CD4-positive, alpha-beta memory T cell (primary cell): ENCODE results near the gene CIRBP. TPM values are rescaled to one million over a fixed set of nuclear protein-coding genes. Genes with fewer than 3 reads are reported as not detected.

ENCODE experiments used
- CTCF ChIA-PET: fragments of 350-600 bp; sonication (Branson Sonifier 250); formaldehyde crosslinking; loops from one replicate; lab custom pipeline; 2021; ENCODE audit warnings: inconsistent platforms; ENCODE audit not compliant: partially characterized antibody; lab: Charles Lee
- POLR2A ChIA-PET: fragments of 350-600 bp; sonication (Branson Sonifier 250); formaldehyde crosslinking; loops from one replicate; lab custom pipeline; 2021; ENCODE audit not compliant: partially characterized antibody; lab: Charles Lee
- DNase-seq, 5 donors: peaks; one replicate each; pipeline versions ENCODE4 v3.0.0 to v3.0.0-alpha.2; 2020 to 2022; ENCODE audit warnings: mixed read lengths in 1 of 5
- H3K27ac ChIP-seq: one replicate; pipeline ENCODE4 v1.7.0; 2013; ENCODE audit warnings: low read depth, low read length
- H3K27me3 ChIP-seq: 2 replicates; pipeline ENCODE4 v1.7.0; 2013; ENCODE audit warnings: mild to moderate bottlenecking, low read length, moderate library complexity; ENCODE audit not compliant: insufficient read depth
- H3K36me3 ChIP-seq: 2 replicates; pipeline ENCODE4 v1.7.0; 2013; ENCODE audit warnings: mild to moderate bottlenecking, low read length, moderate library complexity; ENCODE audit not compliant: insufficient read depth
- H3K4me1 ChIP-seq: 2 replicates; pipeline ENCODE4 v1.7.0; 2013; ENCODE audit warnings: mild to moderate bottlenecking, low read length, moderate library complexity; ENCODE audit not compliant: insufficient read depth
- H3K4me3 ChIP-seq, 2 donors: one replicate each; pipeline ENCODE4 v1.7.0; 2013; ENCODE audit warnings: low read length in 2 of 2, mild to moderate bottlenecking in 1 of 2
- H3K9me3 ChIP-seq, 2 donors: one replicate each; pipeline ENCODE4 v1.7.0; 2013; ENCODE audit warnings: low read length in 2 of 2, control low read depth in 1 of 2; ENCODE audit not compliant: control insufficient read depth in 1 of 2
- H3K27ac Mint-ChIP-seq, 7 donors: one replicate each; pipeline ENCODE4 v1.8.0; 2020 to 2021; ENCODE audit warnings: mixed read lengths in 7 of 7, mild to moderate bottlenecking in 6 of 7, inconsistent platforms in 3 of 7, moderate library complexity in 3 of 7
- H3K27me3 Mint-ChIP-seq, 2 donors: one replicate each; pipeline ENCODE4 v1.8.0; 2020 to 2021; ENCODE audit warnings: mixed read lengths in 2 of 2
- H3K36me3 Mint-ChIP-seq, 2 donors: one replicate each; pipeline ENCODE4 v1.8.0; 2020 to 2021; ENCODE audit warnings: mixed read lengths in 2 of 2, inconsistent platforms in 1 of 2, mild to moderate bottlenecking in 1 of 2
- H3K4me1 Mint-ChIP-seq, 4 donors: one replicate each; pipeline ENCODE4 v1.8.0; 2020 to 2021; ENCODE audit warnings: mixed read lengths in 4 of 4, mild to moderate bottlenecking in 1 of 4
- H3K4me3 Mint-ChIP-seq, 8 donors: one replicate each; pipeline ENCODE4 v1.8.0; 2020 to 2021; ENCODE audit warnings: mixed read lengths in 8 of 8, mild to moderate bottlenecking in 7 of 8, moderate library complexity in 6 of 8, inconsistent platforms in 3 of 8
- H3K9me3 Mint-ChIP-seq, 8 donors: one replicate each; pipeline ENCODE4 v1.8.0; 2020 to 2021; ENCODE audit warnings: mixed read lengths in 8 of 8, mild to moderate bottlenecking in 5 of 8, inconsistent platforms in 3 of 8, moderate library complexity in 1 of 8
- intact Hi-C: fragments of 100-400 bp; cut with micrococcal nuclease; formaldehyde crosslinking; loops from one replicate; pipeline ENCODE4 v1.15.1; 2023
- polyA plus RNA-seq, 2 donors: library from polyadenylated mRNA; unstranded; fragments of 300-500 nt; fragmentation: Illumina TruSeq; gene quantifications; one replicate each; pipeline ENCODE4 v1.2.3, GENCODE V29; 2021
- total RNA-seq, 2 experiments: library from RNA; stranded (reverse); gene quantifications; one replicate each; pipeline ENCODE4 v1.2.3, GENCODE V29; 2021

Gene CIRBP
- total and polyA plus RNA-seq, 4 experiments from 2014 or later = 160 to 638 (median 416) TPM

GRCh38 chr19:1239796-1240737, 29.1 kb upstream of the CIRBP start:
- peak overlapping the region; percentile 38 for H3K27ac ChIP-seq
- H3K36me3 ChIP-seq = no peaks in the 10 kb centered on the region
- Mint-ChIP-seq H3K36me3 (peaks cover 0 to 5% of the 10 kb centered on the region in 2 donors), H3K27me3 (peaks cover 6 to 10% of the 10 kb centered on the region in 2 donors), H3K4me1 (peaks cover 12 to 52% (median 33%) of the 10 kb centered on the region in 4 donors), H3K27ac (peak overlapping the region; percentile 75 to 98 (median 88)), H3K9me3 (peaks cover 0 to 3% (median 0%) of the 10 kb centered on the region in 8 donors), H3K4me3 (peak overlapping the region; percentile 43 to 94 (median 74))
- H3K4me1 ChIP-seq = peaks cover 53% of the 10 kb centered on the region
- no peaks in the 10 kb centered on the region for H3K27me3 ChIP-seq
- intact Hi-C loops = loop anchor here (2.0 to 10.0 kb wide), 3 partner anchors 48 to 445 kb away; partner anchors contain the start of genes GPX4 and PTBP1
- DNase-seq = peak; percentile 92 to 94 (median 94)
- ChIA-PET CTCF (interaction anchor here (1.0 to 2.4 kb wide), 4 partner anchors 21 to 256 kb away, joined by 3 to 10 read pairs (median 4); partner anchors contain the start of genes CIRBP and WDR18), POLR2A (interaction anchor here (0.5 to 10.1 kb wide), 6 partner anchors 24 to 256 kb away, joined by 3 to 650 read pairs (median 4); partner anchors contain the start of genes CIRBP and CNN2)
- no peaks in the 10 kb centered on the region for H3K9me3 ChIP-seq
- peak overlapping the region in 1 of 2 donors; percentile 59 for H3K4me3 ChIP-seq

GRCh38 chr19:1240925-1241324, 28.2 kb upstream of the CIRBP start:
- Mint-ChIP-seq H3K4me1 (peaks cover 12 to 52% (median 33%) of the 10 kb centered on the region in 4 donors), H3K27ac (peak overlapping the region; percentile 37 to 99 (median 98)), H3K9me3 (peaks cover 0 to 3% (median 0%) of the 10 kb centered on the region in 8 donors), H3K36me3 (peaks cover 0 to 5% of the 10 kb centered on the region in 2 donors), H3K27me3 (peaks cover 6 to 10% of the 10 kb centered on the region in 2 donors), H3K4me3 (peak overlapping the region; percentile 36 to 95 (median 92))
- intact Hi-C loops = loop anchor here (1.0 to 10.0 kb wide), 4 partner anchors 49 to 446 kb away; partner anchors contain the start of genes GPX4 and PTBP1
- peak overlapping the region; percentile 72 for H3K27ac ChIP-seq
- CTCF ChIA-PET = interaction anchor here (1.0 to 2.4 kb wide), 4 partner anchors 20 to 257 kb away, joined by 3 to 10 read pairs (median 4); partner anchors contain the start of genes CIRBP and WDR18
- H3K4me3 ChIP-seq = peak overlapping the region in 1 of 2 donors; percentile 59
- POLR2A ChIA-PET = interaction anchor here (0.5 to 10.1 kb wide), 12 partner anchors 9 to 1017 kb away, joined by 3 to 650 read pairs (median 4); partner anchors contain the start of genes CIRBP, CNN2 and FAM174C
- no peaks in the 10 kb centered on the region for H3K36me3 ChIP-seq
- H3K9me3 ChIP-seq = no peaks in the 10 kb centered on the region
- H3K27me3 ChIP-seq = no peaks in the 10 kb centered on the region
- H3K4me1 ChIP-seq = peaks cover 59% of the 10 kb centered on the region
- DNase-seq = no peak

- ChIA-PET CTCF (interaction anchor here (1.1 to 2.4 kb wide), 3 partner anchors 20 to 28 kb away, joined by 3 to 10 read pairs (median 4); partner anchors contain the start of gene CIRBP), POLR2A (interaction anchor here (0.6 to 10.1 kb wide), 12 partner anchors 9 to 1017 kb away, joined by 3 to 650 read pairs (median 4); partner anchors contain the start of genes CIRBP, CNN2 and FAM174C)
- H3K4me3 Mint-ChIP-seq = peak within 1 kb of the TSS; percentile 89 to 95 (median 92)
- H3K27me3 Mint-ChIP-seq = peaks cover 6 to 10% of the 10 kb centered on the region in 2 donors
- peaks cover 0 to 2% (median 0%) of the 10 kb centered on the region in 8 donors for H3K9me3 Mint-ChIP-seq
- H3K36me3 ChIP-seq = no peaks in the 10 kb centered on the region
- H3K27ac ChIP-seq = peak within 1 kb of the TSS; percentile 72
- peaks cover 0 to 5% of the 10 kb centered on the region in 2 donors for H3K36me3 Mint-ChIP-seq
- no peaks in the 10 kb centered on the region for H3K9me3 ChIP-seq
- H3K4me3 ChIP-seq = peak within 1 kb of the TSS; percentile 29 to 59
- H3K4me1 ChIP-seq = peaks cover 59% of the 10 kb centered on the region
- H3K27me3 ChIP-seq = no peaks in the 10 kb centered on the region
- intact Hi-C loops = loop anchor here (1.0 to 10.0 kb wide), 4 partner anchors 49 to 447 kb away; partner anchors contain the start of genes GPX4 and PTBP1
- peak within 1 kb of the TSS; percentile 94 to 99 (median 98) for H3K27ac Mint-ChIP-seq
- H3K4me1 Mint-ChIP-seq = peaks cover 12 to 52% (median 33%) of the 10 kb centered on the region in 4 donors
- peak; percentile 84 to 88 (median 86) for DNase-seq
Measured at GRCh38 chr19:1241417-1242095, 27.6 kb upstream of the CIRBP start, which contains the start of gene ATP5F1D. Gene ATP5F1D, plus strand, starts transcription at chr19:1241751. Its CDS starts 100 bp downstream, at chr19:1241851.

- POLR2A ChIA-PET = interaction anchor here (0.7 to 10.1 kb wide), 18 partner anchors 9 to 447 kb away, joined by 3 to 650 read pairs (median 5); partner anchors contain the start of genes CIRBP, CNN2, FAM174C and GPX4
- Mint-ChIP-seq H3K4me3 (peak overlapping the region in 7 of 8 donors; percentile 41 to 86 (median 74)), H3K27me3 (peaks cover 0 to 3% of the 10 kb centered on the region in 2 donors), H3K9me3 (no peaks in the 10 kb centered on the region), H3K27ac (peak overlapping the region; percentile 85 to 98 (median 94)), H3K4me1 (peaks cover 6 to 42% (median 25%) of the 10 kb centered on the region in 4 donors), H3K36me3 (peaks cover 0 to 5% of the 10 kb centered on the region in 2 donors)
- intact Hi-C loops = loop anchor here (1.0 to 10.0 kb wide), 3 partner anchors 22 to 449 kb away; partner anchors contain the start of gene PTBP1
- Histone ChIP-seq H3K4me1 (peaks cover 59% of the 10 kb centered on the region), H3K27ac (peak overlapping the region; percentile 36), H3K4me3 (no peak overlapping the region), H3K27me3 (no peaks in the 10 kb centered on the region), H3K36me3 (no peaks in the 10 kb centered on the region), H3K9me3 (no peaks in the 10 kb centered on the region)
- DNase-seq = peak; percentile 83 to 87 (median 84)
- CTCF ChIA-PET = interaction anchor here (0.6 to 5.3 kb wide), 20 partner anchors 9 to 225 kb away, joined by 3 to 364 read pairs (median 4); partner anchors contain the start of genes CIRBP and FAM174C
Measured at GRCh38 chr19:1243768-1244692, 25.1 kb upstream of the CIRBP start.

- ChIA-PET POLR2A (interaction anchor here (0.9 to 10.1 kb wide), 15 partner anchors 8 to 448 kb away, joined by 3 to 650 read pairs (median 6); partner anchors contain the start of genes CIRBP, CNN2, FAM174C and GPX4), CTCF (interaction anchor here (0.6 to 5.3 kb wide), 20 partner anchors 8 to 225 kb away, joined by 3 to 364 read pairs (median 4); partner anchors contain the start of genes CIRBP and FAM174C)
- Mint-ChIP-seq H3K27me3 (peaks cover 0 to 3% of the 10 kb centered on the region in 2 donors), H3K4me1 (peaks cover 6 to 35% (median 22%) of the 10 kb centered on the region in 4 donors), H3K9me3 (peaks cover 0 to 2% (median 0%) of the 10 kb centered on the region in 8 donors), H3K36me3 (peaks cover 3 to 6% of the 10 kb centered on the region in 2 donors), H3K27ac (peak overlapping the region; percentile 85 to 95 (median 94)), H3K4me3 (peak overlapping the region in 7 of 8 donors; percentile 41 to 86 (median 74))
- Histone ChIP-seq H3K4me3 (no peak overlapping the region), H3K36me3 (no peaks in the 10 kb centered on the region), H3K4me1 (peaks cover 55% of the 10 kb centered on the region), H3K27ac (peak overlapping the region; percentile 36), H3K27me3 (no peaks in the 10 kb centered on the region), H3K9me3 (no peaks in the 10 kb centered on the region)
- no peak for DNase-seq
- intact Hi-C loops = loop anchor here (1.0 to 10.0 kb wide), 3 partner anchors 21 to 450 kb away; partner anchors contain the start of gene PTBP1
Measured at GRCh38 chr19:1244693-1245451, 24.3 kb upstream of the CIRBP start.
